AG09309 (cell line): ENCODE results near the gene SP110.
A peak's percentile ranks its signal among the peaks of the same experiment; 100 is the strongest.

Experiments
- DNase-seq: peaks from one replicate; pipeline ENCODE4 v3.0.0-alpha.2; 2010; ENCODE audit warnings: low read depth
- H3K4me3 ChIP-seq: 2 replicates; pipeline ENCODE4 v1.5.1; 2011; ENCODE audit warnings: mild to moderate bottlenecking, low read depth, low read length, moderate library complexity; ENCODE audit not compliant: control insufficient read depth
- TF ChIP-seq, protein P1 (sequence below): IDR thresholded peaks from 2 replicates; pipeline ENCODE4 v1.5.1; 2011; ENCODE audit warnings: mild to moderate bottlenecking, low read depth, low read length, inconsistent platforms; ENCODE audit not compliant: insufficient read depth, control insufficient read depth; ENCODE audit errors: missing control alignments

SP110 gene

DNA sequence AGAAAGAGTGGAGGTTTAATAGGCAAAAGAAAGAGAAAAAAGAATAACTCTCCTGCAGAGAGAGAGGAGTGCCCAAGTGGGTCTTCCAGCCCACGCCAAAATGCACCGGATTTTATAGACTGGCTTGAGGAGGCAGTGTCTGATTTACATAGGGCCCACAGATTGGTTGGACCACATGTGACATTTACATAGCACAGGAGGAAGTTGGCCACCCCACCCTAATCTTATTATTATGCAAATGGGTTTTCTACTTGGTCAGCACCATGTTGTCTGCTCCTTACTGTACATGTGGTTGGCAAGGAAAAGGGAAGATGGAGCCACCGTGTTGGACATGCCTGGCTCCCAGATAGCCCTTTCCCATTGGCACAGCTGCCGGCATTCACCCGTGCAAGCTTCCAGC is 56.8 kb downstream of the SP110 start:
- H3K4me3 ChIP-seq, result no peak overlapping the region
- TF ChIP-seq, protein P1, sequence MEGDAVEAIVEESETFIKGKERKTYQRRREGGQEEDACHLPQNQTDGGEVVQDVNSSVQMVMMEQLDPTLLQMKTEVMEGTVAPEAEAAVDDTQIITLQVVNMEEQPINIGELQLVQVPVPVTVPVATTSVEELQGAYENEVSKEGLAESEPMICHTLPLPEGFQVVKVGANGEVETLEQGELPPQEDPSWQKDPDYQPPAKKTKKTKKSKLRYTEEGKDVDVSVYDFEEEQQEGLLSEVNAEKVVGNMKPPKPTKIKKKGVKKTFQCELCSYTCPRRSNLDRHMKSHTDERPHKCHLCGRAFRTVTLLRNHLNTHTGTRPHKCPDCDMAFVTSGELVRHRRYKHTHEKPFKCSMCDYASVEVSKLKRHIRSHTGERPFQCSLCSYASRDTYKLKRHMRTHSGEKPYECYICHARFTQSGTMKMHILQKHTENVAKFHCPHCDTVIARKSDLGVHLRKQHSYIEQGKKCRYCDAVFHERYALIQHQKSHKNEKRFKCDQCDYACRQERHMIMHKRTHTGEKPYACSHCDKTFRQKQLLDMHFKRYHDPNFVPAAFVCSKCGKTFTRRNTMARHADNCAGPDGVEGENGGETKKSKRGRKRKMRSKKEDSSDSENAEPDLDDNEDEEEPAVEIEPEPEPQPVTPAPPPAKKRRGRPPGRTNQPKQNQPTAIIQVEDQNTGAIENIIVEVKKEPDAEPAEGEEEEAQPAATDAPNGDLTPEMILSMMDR, result no peak
- DNase-seq, result no peak

DNA sequence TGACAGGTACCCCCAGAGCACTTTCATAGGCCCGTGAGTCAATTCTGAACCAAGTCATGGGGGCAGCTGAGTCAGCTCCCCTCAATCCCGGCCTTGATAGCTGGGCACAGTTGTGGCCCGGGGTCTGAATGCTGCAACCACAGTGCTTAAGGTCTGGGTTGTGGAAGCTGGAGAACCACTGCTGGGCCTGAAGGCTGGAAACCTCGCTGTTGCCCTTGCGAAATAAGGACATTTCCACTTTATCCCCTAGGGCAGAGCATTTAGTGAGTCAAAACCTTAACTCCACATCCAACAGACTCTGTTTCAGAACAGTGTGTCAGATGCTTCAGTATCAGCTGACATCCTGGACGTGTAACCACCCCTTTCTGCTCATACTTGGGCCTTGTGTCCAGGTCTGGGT is 58.6 kb downstream of the SP110 start:
- no peak overlapping the region for H3K4me3 ChIP-seq
- TF ChIP-seq, protein P1, result no peak
- DNase-seq, result peak; percentile 55

DNA sequence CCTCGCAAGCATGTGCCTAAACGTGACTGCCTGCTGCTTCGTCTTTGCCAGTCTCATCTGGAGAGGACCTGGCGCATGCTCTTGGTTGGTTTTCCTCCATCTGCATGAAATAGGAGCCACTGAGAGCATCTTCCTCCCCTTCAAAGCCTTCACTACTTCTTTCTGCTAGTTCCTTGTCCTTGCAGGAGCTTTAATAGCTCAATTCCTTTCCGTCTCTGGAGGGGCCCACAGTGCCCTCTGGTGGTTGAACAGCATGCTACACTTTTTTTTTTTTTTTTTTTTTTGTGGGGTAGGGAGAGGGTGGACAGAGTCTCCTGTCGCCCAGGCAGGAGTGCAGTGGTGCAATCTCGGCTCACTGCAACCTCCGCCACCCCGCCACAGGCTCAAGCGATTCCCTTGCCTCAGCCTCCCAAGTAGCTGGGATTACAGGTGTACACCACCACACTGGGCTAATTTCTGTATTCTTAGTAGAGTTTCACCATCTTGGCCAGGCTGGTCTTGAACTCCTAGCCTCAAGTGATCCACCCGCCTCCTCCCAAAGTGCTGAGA is 59.6 kb downstream of the SP110 start:
- DNase-seq, result no peak
- TF ChIP-seq, protein P1, result peak; percentile 75
- H3K4me3 ChIP-seq, result no peak overlapping the region

DNA sequence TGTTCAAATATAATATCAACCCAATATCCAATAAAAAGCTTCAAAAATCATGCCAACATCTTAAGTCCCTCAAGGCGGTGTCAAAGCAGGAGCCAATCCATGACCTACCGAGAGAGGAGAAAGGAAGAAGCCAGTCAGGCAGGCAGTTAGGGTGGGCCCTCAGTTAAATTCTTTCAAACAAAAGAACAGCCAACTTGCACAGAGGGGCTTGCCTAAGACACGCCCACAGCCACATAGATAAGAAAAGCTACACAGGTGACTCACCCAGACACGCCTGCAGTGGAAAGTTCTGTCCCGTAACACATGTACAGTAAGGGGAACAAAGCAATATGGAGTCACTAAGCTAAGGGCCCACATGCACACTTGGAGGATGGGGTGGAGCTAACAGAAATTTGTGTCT is 61.3 kb downstream of the SP110 start:
- DNase-seq, result no peak
- H3K4me3 ChIP-seq, result no peak overlapping the region
- TF ChIP-seq, protein P1, result no peak

DNA sequence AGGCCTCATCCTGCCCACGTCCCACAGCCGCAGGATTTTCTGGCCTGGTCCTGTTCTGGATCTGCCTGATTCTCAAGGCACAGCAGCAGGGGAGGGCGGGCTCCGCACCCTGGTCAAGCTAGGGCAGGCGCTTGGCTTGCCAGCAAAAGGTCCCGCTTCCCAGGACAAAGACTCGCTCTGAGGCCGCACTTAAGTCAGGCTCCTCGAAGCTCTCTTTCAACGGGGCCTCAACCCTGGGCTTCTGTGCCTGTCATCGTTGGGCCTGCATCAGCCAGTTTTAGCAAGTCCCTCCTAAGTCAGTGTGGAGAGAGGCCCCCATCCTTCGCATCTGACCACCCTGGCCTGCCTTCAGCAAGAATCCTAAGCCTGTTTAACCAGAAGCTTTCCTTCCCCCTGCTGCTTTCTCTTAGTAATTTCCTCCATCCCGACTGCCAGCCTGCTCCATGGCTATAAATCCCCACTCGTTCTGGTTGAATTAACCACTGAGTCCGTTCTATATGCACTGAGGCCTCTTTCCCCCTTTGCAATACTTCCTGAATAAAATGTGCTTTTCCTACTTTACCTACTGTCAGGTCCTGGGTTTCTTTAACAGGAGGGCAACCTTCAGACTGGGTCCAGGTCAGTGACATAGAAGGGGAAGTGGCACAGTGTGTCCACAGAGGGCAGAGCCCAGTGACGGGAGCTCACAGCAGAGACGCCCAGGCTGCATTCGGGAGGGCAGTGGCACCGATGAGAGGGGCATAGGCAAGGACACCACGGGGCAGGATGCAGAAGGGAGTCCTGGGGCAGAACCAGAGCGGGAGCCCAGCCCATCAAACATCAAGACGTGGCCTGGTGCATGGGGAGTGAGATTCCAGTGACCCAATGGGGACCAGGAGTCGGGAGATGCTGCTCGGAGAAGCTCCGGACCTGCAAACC is 62.7 kb downstream of the SP110 start:
- DNase-seq, result no peak
- H3K4me3 ChIP-seq, result no peak overlapping the region
- TF ChIP-seq, protein P1, result no peak

DNA sequence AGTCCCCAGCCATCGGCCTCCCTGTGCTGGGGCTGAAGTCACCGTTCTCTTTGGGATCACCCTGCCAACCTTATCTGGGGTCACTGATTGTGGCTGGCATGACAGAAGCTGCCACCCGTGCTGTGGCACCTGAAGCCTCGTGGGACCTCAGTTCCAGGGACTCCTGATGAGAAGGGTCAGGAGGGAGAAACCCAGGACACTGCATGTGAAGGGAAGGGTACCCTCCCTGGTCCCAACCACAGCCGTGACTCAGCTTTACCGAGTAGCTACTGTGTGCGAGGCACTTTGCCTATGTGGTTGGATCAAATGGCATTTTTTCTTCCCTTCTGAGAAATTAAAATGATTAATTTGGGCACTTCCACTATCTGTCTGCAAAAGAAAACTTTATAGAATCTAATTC is 64.4 kb downstream of the SP110 start:
- H3K4me3 ChIP-seq, result no peak overlapping the region
- TF ChIP-seq, protein P1, result no peak
- no peak for DNase-seq
